H1 (cell line): Measurements from ENCODE around the gene ZNF831.

Experiments used
- CTCF ChIP-seq, 3 experiments: IDR thresholded peaks; 1 replicate in 2 of 3; 2 replicates in 1 of 3; pipeline versions ENCODE4 v1.5.1 to v1.6.1; 2011; ENCODE audit warnings: low read length in 3 of 3, mild to moderate bottlenecking in 3 of 3, inconsistent platforms in 2 of 3, low read depth in 1 of 3, moderate library complexity in 1 of 3; ENCODE audit not compliant: insufficient read depth in 1 of 3; ENCODE audit errors: control extremely low read depth in 1 of 3
- EP300 ChIP-seq, 2 experiments: IDR thresholded peaks; 1 replicate in 1 of 2; 2 replicates in 1 of 2; pipeline ENCODE4 v1.6.1; 2011 to 2012; ENCODE audit warnings: low read depth in 2 of 2, low read length in 2 of 2, mild to moderate bottlenecking in 2 of 2, borderline replicate concordance in 1 of 2, inconsistent platforms in 1 of 2, moderate library complexity in 1 of 2
- EZH2 ChIP-seq: fragments of 200-600 bp; sonication (generic); IDR thresholded peaks from 2 replicates; pipeline ENCODE4 v1.7.1; 2012; ENCODE audit warnings: low read depth, mild to moderate bottlenecking, moderate library complexity, low read length, inconsistent platforms; ENCODE audit not compliant: severe bottlenecking
- USF2 ChIP-seq: IDR thresholded peaks from 2 replicates; pipeline ENCODE4 v1.6.1; 2011; ENCODE audit warnings: low read length, improper control_type of control experiment
- YY1 ChIP-seq: IDR thresholded peaks from 2 replicates; pipeline ENCODE4 v1.6.1; 2011; ENCODE audit warnings: low read depth, mild to moderate bottlenecking, low read length

DNA sequence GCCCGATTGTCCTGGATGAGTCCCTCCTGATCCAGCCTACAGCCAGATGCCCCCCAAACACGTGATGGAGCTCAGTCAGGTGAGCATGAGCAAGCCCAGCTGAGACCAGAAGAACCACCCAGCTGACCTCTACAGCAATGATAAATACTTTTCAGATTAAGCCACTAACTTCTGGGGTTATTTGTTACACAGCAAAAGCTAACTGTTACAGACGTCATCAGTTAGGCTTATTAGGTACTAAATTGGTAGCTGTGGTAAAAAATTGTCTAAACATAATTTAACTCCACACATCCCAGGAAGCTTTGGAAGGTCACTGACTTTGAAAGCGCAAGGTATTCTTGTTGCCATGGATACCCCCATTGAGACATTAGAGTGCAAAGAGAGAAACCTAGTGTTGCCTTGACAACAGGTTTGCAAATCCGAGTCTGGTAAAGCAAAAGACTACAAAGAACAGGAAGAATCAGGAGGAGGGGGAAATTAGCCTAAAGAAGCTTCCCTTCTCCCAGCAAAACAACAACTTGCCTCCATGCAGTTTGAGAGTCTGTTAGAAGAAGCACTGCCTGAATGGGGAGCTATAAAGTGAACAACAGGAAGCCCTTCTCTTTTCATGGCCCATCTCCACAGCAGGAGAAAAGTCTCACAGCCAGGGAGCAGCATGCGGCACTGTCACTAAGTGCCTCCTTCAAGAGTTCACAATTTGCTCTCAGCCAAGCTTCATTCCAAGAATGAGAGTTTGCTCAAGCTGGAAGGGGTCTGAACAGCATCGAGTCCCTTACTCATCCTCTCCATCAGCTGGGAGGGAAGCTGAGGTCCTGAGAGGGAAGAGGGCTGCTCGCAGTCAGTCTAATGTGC lies 41.7 kb upstream of the ZNF831 start:
- no peak for TF ChIP-seq CTCF (IDR thresholded peaks at IDR 0.05; ENCODE audit: control extremely low read depth in 1 of 3, insufficient read depth in 1 of 3, low read depth in 1 of 3, low read length in 3 of 3)
- TF ChIP-seq USF2, result no peak
- TF ChIP-seq EZH2, result no peak
- TF ChIP-seq YY1, result no peak
- no peak for TF ChIP-seq EP300 (IDR thresholded peaks at IDR 0.05; ENCODE audit: borderline replicate concordance in 1 of 2, low read depth in 2 of 2, low read length in 2 of 2)
